Measurements from ENCODE around the gene STAC.

Gene STAC

DNA sequence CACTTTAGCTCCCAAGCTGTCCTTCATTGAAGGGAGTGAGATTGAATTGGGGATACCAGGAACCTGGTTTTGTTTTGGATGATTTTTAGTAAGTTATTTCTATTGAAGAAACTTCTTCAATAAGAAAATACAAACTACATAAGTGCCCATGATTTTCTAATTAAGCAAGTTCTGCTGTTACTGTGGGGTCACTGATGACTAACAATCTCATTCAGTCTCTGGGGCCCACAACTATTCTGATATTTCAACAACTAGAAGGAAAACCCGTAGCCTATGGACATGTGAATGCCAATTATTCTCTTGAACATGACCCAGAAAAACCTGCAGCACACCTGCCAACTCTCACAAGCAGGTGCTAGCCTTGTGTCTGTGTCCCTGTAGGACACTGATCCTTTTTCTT, 199.4 kb downstream of the STAC start:
- TF ChIP-seq, protein P1, sequence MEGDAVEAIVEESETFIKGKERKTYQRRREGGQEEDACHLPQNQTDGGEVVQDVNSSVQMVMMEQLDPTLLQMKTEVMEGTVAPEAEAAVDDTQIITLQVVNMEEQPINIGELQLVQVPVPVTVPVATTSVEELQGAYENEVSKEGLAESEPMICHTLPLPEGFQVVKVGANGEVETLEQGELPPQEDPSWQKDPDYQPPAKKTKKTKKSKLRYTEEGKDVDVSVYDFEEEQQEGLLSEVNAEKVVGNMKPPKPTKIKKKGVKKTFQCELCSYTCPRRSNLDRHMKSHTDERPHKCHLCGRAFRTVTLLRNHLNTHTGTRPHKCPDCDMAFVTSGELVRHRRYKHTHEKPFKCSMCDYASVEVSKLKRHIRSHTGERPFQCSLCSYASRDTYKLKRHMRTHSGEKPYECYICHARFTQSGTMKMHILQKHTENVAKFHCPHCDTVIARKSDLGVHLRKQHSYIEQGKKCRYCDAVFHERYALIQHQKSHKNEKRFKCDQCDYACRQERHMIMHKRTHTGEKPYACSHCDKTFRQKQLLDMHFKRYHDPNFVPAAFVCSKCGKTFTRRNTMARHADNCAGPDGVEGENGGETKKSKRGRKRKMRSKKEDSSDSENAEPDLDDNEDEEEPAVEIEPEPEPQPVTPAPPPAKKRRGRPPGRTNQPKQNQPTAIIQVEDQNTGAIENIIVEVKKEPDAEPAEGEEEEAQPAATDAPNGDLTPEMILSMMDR (IDR thresholded peaks at IDR 0.05; ENCODE audit: borderline replicate concordance, insufficient read depth, low read depth, low read length) = no peak
- H3K4me3 ChIP-seq (ENCODE audit: low read depth, low read length) = no peak overlapping the region

DNA sequence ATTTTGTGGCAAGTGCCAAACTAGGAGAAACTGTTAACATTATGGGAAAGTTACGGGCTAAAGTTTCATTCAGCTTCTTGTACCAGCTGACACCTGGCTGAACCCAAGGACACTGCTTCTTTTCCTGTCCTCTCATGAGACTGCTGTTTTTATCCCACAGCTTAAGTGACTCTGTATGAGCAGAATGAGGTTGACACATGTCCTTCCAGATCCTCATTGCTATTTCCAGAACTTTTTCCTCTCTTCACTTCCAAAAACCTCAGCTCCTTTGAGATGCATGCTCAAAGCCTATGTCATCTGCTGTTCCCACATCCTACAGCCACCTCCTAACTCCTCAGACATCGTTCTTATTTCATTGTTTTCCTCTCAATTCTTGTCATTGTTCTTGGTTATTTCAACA, 200.4 kb downstream of the STAC start:
- no peak overlapping the region for H3K4me3 ChIP-seq (ENCODE audit: low read depth, low read length)
- TF ChIP-seq, protein P1 (IDR thresholded peaks at IDR 0.05; ENCODE audit: borderline replicate concordance, insufficient read depth, low read depth, low read length) = no peak

DNA sequence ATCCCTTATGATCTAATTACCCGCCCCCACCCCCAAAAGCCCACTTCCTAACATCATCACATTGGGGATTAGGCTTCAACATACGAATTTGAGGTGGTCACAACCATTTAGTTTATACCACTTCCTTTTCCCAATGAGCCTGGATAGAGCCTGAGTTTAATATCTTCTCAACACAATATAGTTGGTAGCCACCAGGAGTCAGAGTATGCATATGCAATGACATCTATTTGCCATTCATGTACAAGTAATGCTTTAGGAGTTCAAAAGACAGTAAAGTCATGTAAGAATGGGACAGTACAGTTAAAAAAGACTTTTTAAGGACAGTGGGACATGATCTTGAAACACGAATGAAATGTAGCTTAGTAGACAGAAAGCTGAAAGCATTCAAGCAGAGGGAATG, 211.7 kb downstream of the STAC start:
- H3K4me3 ChIP-seq (ENCODE audit: low read depth, low read length) = no peak overlapping the region
- TF ChIP-seq, protein P1 (IDR thresholded peaks at IDR 0.05; ENCODE audit: borderline replicate concordance, insufficient read depth, low read depth, low read length) = no peak

DNA sequence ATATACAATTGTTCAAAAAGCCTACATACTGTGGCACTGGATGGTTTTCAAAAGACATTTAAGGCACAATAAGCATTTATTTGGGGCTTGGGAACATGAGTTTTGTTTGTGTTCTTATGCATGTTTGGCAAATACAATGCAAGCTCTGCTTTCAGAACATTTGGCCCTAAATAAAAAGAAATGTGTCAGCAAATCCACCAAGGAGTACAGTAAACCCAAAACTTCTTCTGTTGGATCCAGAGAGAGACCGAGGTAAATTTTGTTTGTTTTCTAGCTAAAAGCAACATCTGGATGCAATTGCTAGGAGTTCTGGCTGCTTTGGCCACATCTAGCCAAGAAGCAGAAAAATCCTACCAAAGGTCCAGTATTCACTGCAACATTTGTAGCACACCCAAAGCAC, 215.2 kb downstream of the STAC start:
- TF ChIP-seq, protein P1 (IDR thresholded peaks at IDR 0.05; ENCODE audit: borderline replicate concordance, insufficient read depth, low read depth, low read length) = no peak
- H3K4me3 ChIP-seq (ENCODE audit: low read depth, low read length) = no peak overlapping the region

DNA sequence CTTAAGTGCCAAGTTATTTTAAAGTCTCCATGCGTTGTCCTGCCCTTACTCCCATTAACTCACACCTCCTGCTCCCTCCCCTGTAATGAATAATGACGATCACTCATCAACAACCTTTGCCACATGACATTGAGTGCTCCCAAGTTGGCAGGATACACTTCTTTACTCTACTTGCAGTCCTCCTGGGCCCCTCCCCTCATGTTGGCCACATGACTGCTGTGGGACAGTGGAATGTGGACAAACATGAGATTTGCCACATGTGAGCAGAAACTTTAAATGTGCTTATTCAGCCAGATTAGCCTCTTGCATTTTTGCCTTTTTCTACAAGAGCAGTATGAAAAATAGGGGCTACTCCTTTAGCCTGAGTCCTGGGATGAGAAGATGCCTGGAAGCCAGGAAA, 216.1 kb downstream of the STAC start:
- TF ChIP-seq, protein P1 (IDR thresholded peaks at IDR 0.05; ENCODE audit: borderline replicate concordance, insufficient read depth, low read depth, low read length) = no peak
- H3K4me3 ChIP-seq (ENCODE audit: low read depth, low read length) = no peak overlapping the region

DNA sequence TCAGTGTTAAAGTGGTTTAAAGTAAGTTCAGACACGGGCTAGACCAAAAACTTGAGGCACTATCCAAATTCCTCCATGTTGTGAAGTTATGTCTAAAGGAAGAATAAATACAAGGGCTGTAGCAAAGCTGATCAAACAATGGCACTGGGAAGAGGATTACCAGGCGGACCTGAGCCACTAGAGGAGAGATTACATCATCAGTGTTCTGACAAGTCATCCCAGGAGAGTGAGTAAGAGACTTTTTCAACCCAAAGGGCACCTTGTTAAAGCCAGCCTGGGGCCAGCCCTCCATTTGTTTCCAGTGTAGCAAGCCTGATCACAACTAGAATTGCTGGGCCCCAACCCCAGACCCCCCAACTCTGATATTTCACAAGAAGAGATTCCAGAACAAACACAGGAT, 217.1 kb downstream of the STAC start:
- H3K4me3 ChIP-seq (ENCODE audit: low read depth, low read length) = no peak overlapping the region
- TF ChIP-seq, protein P1 (IDR thresholded peaks at IDR 0.05; ENCODE audit: borderline replicate concordance, insufficient read depth, low read depth, low read length) = no peak
